CD14-positive monocyte (primary cell): ENCODE data around the gene EIPR1. TPM values are rescaled to one million over a fixed set of nuclear protein-coding genes. Genes with fewer than 3 reads are reported as not detected.

Experiments used
- DNase-seq, 3 donors: peaks; one replicate each; pipeline ENCODE4 v3.0.0-alpha.2; 2011 to 2022
- H2AFZ ChIP-seq: 2 replicates; pipeline ENCODE4 v1.6.0; 2012; ENCODE audit warnings: mild to moderate bottlenecking, low read depth, low read length, inconsistent platforms; ENCODE audit not compliant: insufficient read depth, poor library complexity, severe bottlenecking
- H3K27ac ChIP-seq, 2 donors: 1 replicate in 1 of 2; 2 replicates in 1 of 2; pipeline ENCODE4 v1.5.1; 2012 to 2013; ENCODE audit warnings: low read length in 2 of 2, control low read depth in 1 of 2, inconsistent platforms in 1 of 2, low read depth in 1 of 2, mild to moderate bottlenecking in 1 of 2
- H3K27me3 ChIP-seq, 2 donors: one replicate each; pipeline versions ENCODE4 v1.6.0 to v1.6.1; 2011 to 2013; ENCODE audit warnings: low read length in 2 of 2; ENCODE audit not compliant: control insufficient read depth in 2 of 2, insufficient read depth in 2 of 2
- H3K36me3 ChIP-seq, 2 donors: replicated peaks in 1 of 2; 1 replicate in 1 of 2; 2 replicates in 1 of 2; pipeline versions ENCODE4 v1.5.1 to v1.6.1; 2012 to 2013; ENCODE audit warnings: low read length in 2 of 2, control low read depth in 1 of 2, inconsistent platforms in 1 of 2, mild to moderate bottlenecking in 1 of 2; ENCODE audit not compliant: insufficient read depth in 2 of 2, control insufficient read depth in 1 of 2
- H3K4me1 ChIP-seq, 2 donors: 1 replicate in 1 of 2; 2 replicates in 1 of 2; pipeline versions ENCODE4 v1.5.1 to v1.6.1; 2012 to 2013; ENCODE audit warnings: low read length in 2 of 2, control low read depth in 1 of 2, inconsistent platforms in 1 of 2, mild to moderate bottlenecking in 1 of 2, moderate library complexity in 1 of 2; ENCODE audit not compliant: insufficient read depth in 2 of 2, control insufficient read depth in 1 of 2
- H3K4me2 ChIP-seq: replicated peaks from 2 replicates; pipeline ENCODE3; 2012; ENCODE audit warnings: low read length, moderate library complexity, mild to moderate bottlenecking; ENCODE audit not compliant: poor library complexity, severe bottlenecking; ENCODE audit errors: extremely low read depth
- H3K4me3 ChIP-seq, 3 experiments: fragments of 200-600 bp in 1 of 3; sonication (generic) in 1 of 3; replicated peaks in 1 of 3; 1 replicate in 2 of 3; 2 replicates in 1 of 3; pipeline ENCODE4 v1.5.1; 2011 to 2013; ENCODE audit warnings: low read length in 3 of 3, mild to moderate bottlenecking in 3 of 3, control low read depth in 2 of 3, low read depth in 2 of 3, inconsistent platforms in 1 of 3, moderate library complexity in 1 of 3
- H3K79me2 ChIP-seq: 2 replicates; pipeline ENCODE4 v1.6.0; 2012; ENCODE audit warnings: mild to moderate bottlenecking, control low read depth, inconsistent platforms, low read length, moderate library complexity; ENCODE audit not compliant: insufficient read depth
- H3K9ac ChIP-seq: 2 replicates; pipeline ENCODE4 v1.6.0; 2017; ENCODE audit warnings: low read length, mild to moderate bottlenecking; ENCODE audit not compliant: insufficient read depth, poor library complexity, severe bottlenecking
- H3K9me3 ChIP-seq, 2 donors: replicated peaks in 1 of 2; 1 replicate in 1 of 2; 2 replicates in 1 of 2; pipeline versions ENCODE4 v1.5.1 to v1.6.1; 2012 to 2013; ENCODE audit warnings: low read length in 2 of 2, control low read depth in 1 of 2; ENCODE audit not compliant: control insufficient read depth in 1 of 2, insufficient read depth in 1 of 2
- H4K20me1 ChIP-seq: 2 replicates; pipeline ENCODE4 v1.6.0; 2012; ENCODE audit warnings: mild to moderate bottlenecking, low read length, control low read depth, moderate library complexity; ENCODE audit not compliant: insufficient read depth
- H3K27ac Mint-ChIP-seq, 7 donors: one replicate each; pipeline ENCODE4 v1.8.0; 2020; ENCODE audit warnings: mild to moderate bottlenecking in 7 of 7, mixed read lengths in 7 of 7, moderate library complexity in 6 of 7, inconsistent platforms in 2 of 7
- H3K27me3 Mint-ChIP-seq, 3 donors: one replicate each; pipeline ENCODE4 v1.8.0; 2021 to 2022; ENCODE audit warnings: low read depth in 3 of 3, mild to moderate bottlenecking in 3 of 3, mixed read lengths in 3 of 3, moderate library complexity in 3 of 3, inconsistent platforms in 1 of 3
- H3K36me3 Mint-ChIP-seq, 2 donors: one replicate each; pipeline ENCODE4 v1.8.0; 2020; ENCODE audit warnings: mixed read lengths in 2 of 2, inconsistent platforms in 1 of 2, mild to moderate bottlenecking in 1 of 2
- H3K4me1 Mint-ChIP-seq: one replicate; pipeline ENCODE4 v1.8.0; 2020; ENCODE audit warnings: mild to moderate bottlenecking, mixed read lengths
- H3K4me3 Mint-ChIP-seq, 2 donors: one replicate each; pipeline ENCODE4 v1.8.0; 2020; ENCODE audit warnings: mild to moderate bottlenecking in 2 of 2, mixed read lengths in 2 of 2, moderate library complexity in 1 of 2
- H3K9me3 Mint-ChIP-seq, 7 donors: one replicate each; pipeline ENCODE4 v1.8.0; 2020 to 2022; ENCODE audit warnings: mixed read lengths in 7 of 7, mild to moderate bottlenecking in 6 of 7, moderate library complexity in 6 of 7, inconsistent platforms in 2 of 7
- CTCF ChIP-seq: fragments of 200-600 bp; IDR thresholded peaks from one replicate; pipeline ENCODE4 v1.8.0; 2022; ENCODE audit warnings: antibody characterized with exemption, mild to moderate bottlenecking
- WGBS: methylation state at CpG from one replicate; pipeline ENCODE4 v1.1.5; 2013; ENCODE audit warnings: missing lambda C conversion rate; ENCODE audit not compliant: insufficient coverage; 5-methylcytosine and 5-hydroxymethylcytosine counted together
- intact Hi-C, 2 donors: fragments of 100-400 bp; cut with micrococcal nuclease; formaldehyde crosslinking; loops; one replicate each; pipeline versions ENCODE4 v1.15.0 to v1.15.1; 2023
- polyA plus RNA-seq, 3 donors: library from polyadenylated mRNA; depleted of rRNA in 1 of 3; unstranded in 2 of 3; stranded (reverse) in 1 of 3; fragments of 300-500 nt in 2 of 3; fragments of >200 nt in 1 of 3; fragmentation: Illumina TruSeq in 2 of 3; gene quantifications; 1 replicate in 2 of 3; 2 replicates in 1 of 3; pipeline ENCODE4 v1.2.3, GENCODE V29; 2012 to 2021

EIPR1 gene
- polyA plus RNA-seq, 3 donors: 19.0 to 22.4 (median 20.8) TPM

DNA sequence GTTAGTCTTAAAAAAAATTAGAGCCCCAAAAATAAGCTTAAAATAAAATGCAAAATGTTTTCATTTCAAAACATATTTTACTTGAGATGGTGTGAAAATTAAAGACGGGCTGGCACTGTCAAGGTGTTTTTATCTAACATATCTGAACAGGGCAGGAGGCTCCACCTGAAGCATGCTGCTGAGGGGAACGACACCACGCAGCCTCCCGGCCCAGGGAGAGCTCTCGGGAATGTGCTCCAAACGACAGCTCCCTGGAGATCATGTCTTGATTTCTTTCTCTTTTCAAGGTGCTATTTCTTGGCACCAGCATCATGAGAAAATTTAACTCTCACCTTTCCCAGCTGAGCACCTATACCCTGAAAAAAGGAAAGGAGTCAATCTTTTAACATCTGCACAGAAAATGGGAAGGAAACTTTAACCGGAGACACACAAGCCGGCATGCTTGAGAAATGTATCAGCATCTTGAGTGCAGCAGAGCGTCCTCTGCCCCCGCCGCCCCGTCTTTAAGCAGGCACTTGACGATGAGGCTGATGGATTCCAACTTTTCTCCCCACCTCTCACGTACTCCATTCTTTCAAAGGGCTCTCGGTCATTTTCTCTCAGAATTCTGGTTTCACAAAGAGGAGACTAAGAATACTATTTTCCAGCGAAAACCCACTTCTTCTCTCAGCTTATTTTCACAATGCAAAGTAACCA is 56.6 kb downstream of the EIPR1 start:
- H3K9me3 ChIP-seq: no peaks in the 10 kb centered on the region
- no peak overlapping the region for H3K4me3 ChIP-seq
- no peak overlapping the region for H3K4me3 Mint-ChIP-seq
- H3K9ac ChIP-seq: no peak overlapping the region
- H3K27ac Mint-ChIP-seq: no peak overlapping the region
- H3K79me2 ChIP-seq: peaks cover 4% of the 10 kb centered on the region
- H3K4me2 ChIP-seq: no peak overlapping the region
- no peak for TF ChIP-seq CTCF
- H3K27ac ChIP-seq: no peak overlapping the region
- H3K36me3 Mint-ChIP-seq: peaks cover 32 to 59% of the 10 kb centered on the region in 2 donors
- H3K4me1 Mint-ChIP-seq: no peaks in the 10 kb centered on the region
- no peaks in the 10 kb centered on the region for H3K27me3 ChIP-seq
- H3K36me3 ChIP-seq: peaks cover 3 to 38% of the 10 kb centered on the region in 2 donors
- peaks cover 8% of the 10 kb centered on the region for H4K20me1 ChIP-seq
- intact Hi-C loops: no loop called here
- 88% methylated on average over 11 of the region's 16 CpGs for WGBS
- H3K9me3 Mint-ChIP-seq: no peaks in the 10 kb centered on the region
- no peak overlapping the region for H2AFZ ChIP-seq
- H3K4me1 ChIP-seq: no peaks in the 10 kb centered on the region
- H3K27me3 Mint-ChIP-seq: no peaks in the 10 kb centered on the region
- DNase-seq: no peak

DNA sequence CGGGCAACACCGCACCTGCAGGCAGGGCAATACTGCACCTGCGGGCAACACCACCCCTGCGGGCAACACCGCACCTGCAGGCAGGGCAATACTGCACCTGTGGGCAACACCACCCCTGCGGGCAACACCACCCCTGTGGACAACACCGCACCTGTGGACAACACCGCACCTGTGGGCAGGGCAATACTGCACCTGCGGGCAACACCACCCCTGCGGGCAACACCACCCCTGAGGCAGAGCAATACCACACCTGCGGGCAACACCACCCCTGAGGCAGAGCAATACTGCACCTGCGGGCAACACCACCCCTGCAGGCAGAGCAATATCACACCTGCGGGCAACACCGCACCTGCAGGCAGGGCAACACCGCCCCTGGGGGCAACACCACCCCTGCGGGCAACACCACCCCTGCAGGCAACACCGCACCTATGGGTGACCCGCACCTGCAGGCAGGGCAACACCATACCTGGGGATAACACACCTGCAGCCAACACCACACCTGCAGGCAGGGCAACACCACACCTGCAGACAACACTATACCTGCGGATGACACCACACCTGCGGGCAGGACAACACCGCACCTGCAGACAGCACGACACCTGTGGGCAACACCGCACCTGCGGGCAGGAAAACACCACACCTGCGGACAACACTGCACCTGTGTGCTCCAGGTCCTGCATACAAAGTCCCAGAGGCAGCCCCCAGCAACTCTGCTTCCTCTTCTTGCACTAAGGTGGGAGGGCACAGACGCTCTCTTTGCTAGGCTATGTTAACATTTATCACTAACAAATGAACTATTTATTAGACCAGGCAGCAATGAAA is 57.7 kb downstream of the EIPR1 start:
- Mint-ChIP-seq H3K4me1 (no peaks in the 10 kb centered on the region), H3K36me3 (peaks cover 31 to 53% of the 10 kb centered on the region in 2 donors), H3K4me3 (no peak overlapping the region), H3K27me3 (no peaks in the 10 kb centered on the region), H3K27ac (no peak overlapping the region), H3K9me3 (no peaks in the 10 kb centered on the region)
- Histone ChIP-seq H3K4me3 (no peak overlapping the region), H3K4me1 (no peaks in the 10 kb centered on the region), H3K27ac (no peak overlapping the region), H3K79me2 (peaks cover 4% of the 10 kb centered on the region), H3K9me3 (no peaks in the 10 kb centered on the region), H3K9ac (no peak overlapping the region), H3K36me3 (peaks cover 0 to 32% of the 10 kb centered on the region in 2 donors), H4K20me1 (peaks cover 8% of the 10 kb centered on the region), H2AFZ (no peak overlapping the region), H3K4me2 (no peak overlapping the region), H3K27me3 (no peaks in the 10 kb centered on the region)
- 96% methylated on average over 23 of the region's 26 CpGs for WGBS
- intact Hi-C loops: no loop called here
- DNase-seq: no peak
- no peak for TF ChIP-seq CTCF
